ENCODE data around the gene TIE1. TPM values are rescaled to one million over a fixed set of nuclear protein-coding genes. Genes with fewer than 3 reads are reported as not detected.

TIE1 gene
- total and polyA plus RNA-seq, 9 of the 15 experiments (the other 6 are each of a cell fraction or from before 2014, with no cell fraction given): 0.07 to 0.49 (median 0.14) TPM; not detected in 4

DNA sequence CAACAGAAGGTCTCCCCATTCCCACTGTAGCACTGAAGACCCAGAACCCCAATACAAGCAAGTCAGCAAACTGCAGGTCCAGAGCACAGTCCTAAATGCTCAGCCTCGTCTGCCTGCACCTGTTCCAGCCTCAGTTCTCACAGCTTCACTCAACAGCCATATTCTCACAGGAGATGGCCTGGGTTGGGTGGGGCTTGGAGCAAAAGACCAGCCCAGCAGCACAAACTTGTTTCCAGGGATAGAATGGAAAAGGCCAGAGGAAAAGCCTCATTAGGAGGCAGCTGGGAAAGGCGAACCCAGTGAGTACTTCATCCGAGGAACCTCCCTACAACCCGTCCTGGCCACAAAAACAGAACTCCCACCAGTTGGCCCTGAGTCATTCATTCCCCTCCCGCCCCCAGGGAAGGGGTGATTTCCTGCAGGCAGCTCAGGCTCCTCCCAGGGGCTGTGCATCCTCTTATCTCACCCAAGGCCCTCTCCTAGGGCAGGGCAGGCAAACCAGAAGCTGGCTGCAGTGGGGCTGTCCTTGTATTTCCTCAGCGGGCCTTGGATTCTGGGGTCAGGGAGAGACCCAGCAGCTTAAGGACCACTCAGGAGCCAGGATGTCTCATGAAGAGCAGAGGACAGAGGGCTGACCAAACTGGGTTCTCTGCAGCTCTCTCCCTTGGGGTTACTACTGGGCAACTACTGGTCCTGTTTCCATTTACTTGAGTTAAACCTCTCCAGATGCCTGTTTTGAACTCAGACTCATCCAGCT is 29.4 kb downstream of the TIE1 start (continued):
- TF ChIP-seq, protein P1, sequence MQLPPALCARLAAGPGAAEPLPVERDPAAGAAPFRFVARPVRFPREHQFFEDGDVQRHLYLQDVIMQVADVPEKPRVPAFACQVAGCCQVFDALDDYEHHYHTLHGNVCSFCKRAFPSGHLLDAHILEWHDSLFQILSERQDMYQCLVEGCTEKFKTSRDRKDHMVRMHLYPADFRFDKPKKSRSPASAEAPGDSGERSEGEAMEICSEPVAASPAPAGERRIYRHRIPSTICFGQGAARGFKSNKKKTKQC (CRISPR knock-in tag; IDR thresholded peaks at IDR 0.05): no peak
- TF ChIP-seq RBM17 (IDR thresholded peaks at IDR 0.05; ENCODE audit: borderline replicate concordance, low read depth, low read length): no peak
- peak in 1 of 2 experiments; percentile 30; a peak in 1 of 4 replicates for TF ChIP-seq KDM4B (IDR thresholded peaks at IDR 0.05; ENCODE audit: borderline replicate concordance in 2 of 2, low read depth in 1 of 2)
- no peak for TF ChIP-seq TAF15 (IDR thresholded peaks at IDR 0.05; ENCODE audit: low read depth, low read length)
- peak; percentile 44; the same call in 1 of the 2 replicates for TF ChIP-seq PHF8 (IDR thresholded peaks at IDR 0.05; ENCODE audit: borderline replicate concordance, low read length)
- no peak for TF ChIP-seq PCBP2 (IDR thresholded peaks at IDR 0.05; ENCODE audit: low read depth, low read length, poor library complexity, severe bottlenecking)
- TF ChIP-seq CBX5 (IDR thresholded peaks at IDR 0.05; ENCODE audit: borderline replicate concordance, low read depth): no peak; the same call in 1 of the 2 replicates
- TF ChIP-seq ZNF24 (IDR thresholded peaks at IDR 0.05): peak; percentile 97
- TF ChIP-seq BCOR (IDR thresholded peaks at IDR 0.05): no peak; the same call in 1 of the 2 replicates
- no peak for TF ChIP-seq FIP1L1 (IDR thresholded peaks at IDR 0.05; ENCODE audit: low read depth, low read length, poor library complexity, severe bottlenecking)
- no peak for TF ChIP-seq ZNF134 (CRISPR knock-in tag; conservative IDR thresholded peaks at IDR 0.05)
- TF ChIP-seq FOXA3 (CRISPR knock-in tag; conservative IDR thresholded peaks at IDR 0.05 in 1 of 2, IDR thresholded peaks at IDR 0.05 in 1 of 2): no peak
- peak; percentile 65; the same call in 1 of the 2 replicates for TF ChIP-seq POLR2AphosphoS5 (IDR thresholded peaks at IDR 0.05; ENCODE audit: control insufficient read depth, insufficient read depth, low read depth, low read length)
- TF ChIP-seq GATA2 (CRISPR knock-in tag; IDR thresholded peaks at IDR 0.05): peak; percentile 65
- TF ChIP-seq, protein P2, sequence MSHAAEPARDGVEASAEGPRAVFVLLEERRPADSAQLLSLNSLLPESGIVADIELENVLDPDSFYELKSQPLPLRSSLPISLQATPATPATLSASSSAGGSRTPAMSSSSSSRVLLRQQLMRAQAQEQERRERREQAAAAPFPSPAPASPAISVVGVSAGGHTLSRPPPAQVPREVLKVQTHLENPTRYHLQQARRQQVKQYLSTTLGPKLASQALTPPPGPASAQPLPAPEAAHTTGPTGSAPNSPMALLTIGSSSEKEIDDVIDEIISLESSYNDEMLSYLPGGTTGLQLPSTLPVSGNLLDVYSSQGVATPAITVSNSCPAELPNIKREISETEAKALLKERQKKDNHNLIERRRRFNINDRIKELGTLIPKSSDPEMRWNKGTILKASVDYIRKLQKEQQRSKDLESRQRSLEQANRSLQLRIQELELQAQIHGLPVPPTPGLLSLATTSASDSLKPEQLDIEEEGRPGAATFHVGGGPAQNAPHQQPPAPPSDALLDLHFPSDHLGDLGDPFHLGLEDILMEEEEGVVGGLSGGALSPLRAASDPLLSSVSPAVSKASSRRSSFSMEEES (CRISPR knock-in tag; IDR thresholded peaks at IDR 0.05): no peak
- peak; percentile 53 to 61 for TF ChIP-seq NRF1 (conservative IDR thresholded peaks at IDR 0.05 in 1 of 2, IDR thresholded peaks at IDR 0.05 in 1 of 2)
- no peak for TF ChIP-seq KLF10 (CRISPR knock-in tag; IDR thresholded peaks at IDR 0.05)
- TF ChIP-seq, protein P3, sequence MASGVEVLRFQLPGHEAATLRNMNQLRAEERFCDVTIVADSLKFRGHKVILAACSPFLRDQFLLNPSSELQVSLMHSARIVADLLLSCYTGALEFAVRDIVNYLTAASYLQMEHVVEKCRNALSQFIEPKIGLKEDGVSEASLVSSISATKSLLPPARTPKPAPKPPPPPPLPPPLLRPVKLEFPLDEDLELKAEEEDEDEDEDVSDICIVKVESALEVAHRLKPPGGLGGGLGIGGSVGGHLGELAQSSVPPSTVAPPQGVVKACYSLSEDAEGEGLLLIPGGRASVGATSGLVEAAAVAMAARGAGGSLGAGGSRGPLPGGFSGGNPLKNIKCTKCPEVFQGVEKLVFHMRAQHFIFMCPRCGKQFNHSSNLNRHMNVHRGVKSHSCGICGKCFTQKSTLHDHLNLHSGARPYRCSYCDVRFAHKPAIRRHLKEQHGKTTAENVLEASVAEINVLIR (CRISPR knock-in tag; IDR thresholded peaks at IDR 0.05): no peak
- TF ChIP-seq NFYB (IDR thresholded peaks at IDR 0.05; ENCODE audit: extremely low read depth, insufficient read length): no peak
- TF ChIP-seq YBX1 (IDR thresholded peaks at IDR 0.05): no peak
- TF ChIP-seq, protein P4, sequence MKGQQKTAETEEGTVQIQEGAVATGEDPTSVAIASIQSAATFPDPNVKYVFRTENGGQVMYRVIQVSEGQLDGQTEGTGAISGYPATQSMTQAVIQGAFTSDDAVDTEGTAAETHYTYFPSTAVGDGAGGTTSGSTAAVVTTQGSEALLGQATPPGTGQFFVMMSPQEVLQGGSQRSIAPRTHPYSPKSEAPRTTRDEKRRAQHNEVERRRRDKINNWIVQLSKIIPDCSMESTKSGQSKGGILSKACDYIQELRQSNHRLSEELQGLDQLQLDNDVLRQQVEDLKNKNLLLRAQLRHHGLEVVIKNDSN (CRISPR knock-in tag; IDR thresholded peaks at IDR 0.05): no peak
- peak; percentile 78 for TF ChIP-seq ATF7 (IDR thresholded peaks at IDR 0.05)
- TF ChIP-seq, protein P5, sequence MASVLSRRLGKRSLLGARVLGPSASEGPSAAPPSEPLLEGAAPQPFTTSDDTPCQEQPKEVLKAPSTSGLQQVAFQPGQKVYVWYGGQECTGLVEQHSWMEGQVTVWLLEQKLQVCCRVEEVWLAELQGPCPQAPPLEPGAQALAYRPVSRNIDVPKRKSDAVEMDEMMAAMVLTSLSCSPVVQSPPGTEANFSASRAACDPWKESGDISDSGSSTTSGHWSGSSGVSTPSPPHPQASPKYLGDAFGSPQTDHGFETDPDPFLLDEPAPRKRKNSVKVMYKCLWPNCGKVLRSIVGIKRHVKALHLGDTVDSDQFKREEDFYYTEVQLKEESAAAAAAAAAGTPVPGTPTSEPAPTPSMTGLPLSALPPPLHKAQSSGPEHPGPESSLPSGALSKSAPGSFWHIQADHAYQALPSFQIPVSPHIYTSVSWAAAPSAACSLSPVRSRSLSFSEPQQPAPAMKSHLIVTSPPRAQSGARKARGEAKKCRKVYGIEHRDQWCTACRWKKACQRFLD (CRISPR knock-in tag; IDR thresholded peaks at IDR 0.05): no peak
